Measurements from ENCODE around the gene CEP83.

Gene CEP83

DNA sequence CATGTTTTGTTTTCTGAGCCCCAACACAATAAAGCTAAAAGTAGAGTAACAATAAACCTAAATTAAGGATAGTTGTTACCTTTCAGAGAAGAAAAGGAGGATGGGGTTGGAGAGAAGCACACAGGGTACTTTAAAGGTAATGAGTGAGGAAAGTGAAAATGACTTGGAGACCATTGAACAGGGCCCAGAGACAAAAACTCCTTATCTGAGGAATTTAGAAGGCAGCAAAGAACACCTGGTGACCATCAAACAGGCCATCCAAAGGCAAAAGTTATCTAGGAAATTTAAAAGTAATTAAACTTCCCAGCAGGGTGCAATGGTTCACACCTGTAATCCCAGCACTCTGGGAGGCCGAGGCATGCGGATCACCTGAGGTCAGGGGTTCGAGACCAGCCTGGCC, 39.0 kb upstream of the CEP83 start:
- no peak overlapping the region for H3K4me3 ChIP-seq (replicated peaks; ENCODE audit: low read depth, low read length)
- TF ChIP-seq, protein P1, sequence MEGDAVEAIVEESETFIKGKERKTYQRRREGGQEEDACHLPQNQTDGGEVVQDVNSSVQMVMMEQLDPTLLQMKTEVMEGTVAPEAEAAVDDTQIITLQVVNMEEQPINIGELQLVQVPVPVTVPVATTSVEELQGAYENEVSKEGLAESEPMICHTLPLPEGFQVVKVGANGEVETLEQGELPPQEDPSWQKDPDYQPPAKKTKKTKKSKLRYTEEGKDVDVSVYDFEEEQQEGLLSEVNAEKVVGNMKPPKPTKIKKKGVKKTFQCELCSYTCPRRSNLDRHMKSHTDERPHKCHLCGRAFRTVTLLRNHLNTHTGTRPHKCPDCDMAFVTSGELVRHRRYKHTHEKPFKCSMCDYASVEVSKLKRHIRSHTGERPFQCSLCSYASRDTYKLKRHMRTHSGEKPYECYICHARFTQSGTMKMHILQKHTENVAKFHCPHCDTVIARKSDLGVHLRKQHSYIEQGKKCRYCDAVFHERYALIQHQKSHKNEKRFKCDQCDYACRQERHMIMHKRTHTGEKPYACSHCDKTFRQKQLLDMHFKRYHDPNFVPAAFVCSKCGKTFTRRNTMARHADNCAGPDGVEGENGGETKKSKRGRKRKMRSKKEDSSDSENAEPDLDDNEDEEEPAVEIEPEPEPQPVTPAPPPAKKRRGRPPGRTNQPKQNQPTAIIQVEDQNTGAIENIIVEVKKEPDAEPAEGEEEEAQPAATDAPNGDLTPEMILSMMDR (IDR thresholded peaks at IDR 0.05; ENCODE audit: low read length, missing control alignments), result no peak

GRCh38 chr12:94498073-94498472, 38.4 kb upstream of the CEP83 start:
- DNase-seq (ENCODE audit: low read depth), result no peak
- TF ChIP-seq, protein P1 (IDR thresholded peaks at IDR 0.05; ENCODE audit: low read length, missing control alignments), result no peak
- no peak overlapping the region for H3K4me3 ChIP-seq (replicated peaks; ENCODE audit: low read depth, low read length)

More for the DNA sequence above, 39.0 kb upstream of the CEP83 start:
- DNase-seq (ENCODE audit: low read depth), result no peak

DNA sequence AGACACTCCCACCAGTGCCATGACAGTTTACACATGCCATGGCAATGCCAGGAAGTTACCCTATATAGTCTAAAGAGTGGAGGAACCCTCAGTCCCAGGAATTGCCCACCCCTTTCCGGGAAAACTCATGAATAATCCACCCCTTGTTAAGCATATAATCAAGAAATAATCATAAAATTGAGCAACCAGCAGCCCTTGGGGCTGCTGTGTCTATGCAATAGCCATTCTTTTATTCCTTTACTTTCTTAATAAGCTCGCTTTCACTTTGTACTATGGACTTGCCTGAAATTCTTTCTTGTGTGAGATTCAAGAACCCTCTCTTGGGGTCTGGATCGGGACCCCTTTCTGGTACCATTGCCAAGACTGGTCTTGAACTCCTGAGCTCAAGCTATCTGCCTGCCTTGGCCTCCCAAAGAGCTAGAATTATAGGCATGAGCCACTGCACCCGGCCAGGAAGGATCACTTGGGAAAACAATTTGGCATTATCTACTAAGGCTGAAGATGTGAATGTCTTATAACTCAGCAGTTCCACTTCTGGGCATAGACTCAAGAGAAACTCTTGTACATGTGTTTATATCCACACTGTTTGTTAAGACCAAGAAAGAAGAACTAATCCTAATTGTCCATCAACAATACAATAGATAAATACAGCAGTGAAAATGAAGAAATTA, 35.9 kb upstream of the CEP83 start:
- no peak for DNase-seq (ENCODE audit: low read depth)
- TF ChIP-seq, protein P1 (IDR thresholded peaks at IDR 0.05; ENCODE audit: low read length, missing control alignments), result no peak
- no peak overlapping the region for H3K4me3 ChIP-seq (replicated peaks; ENCODE audit: low read depth, low read length)

GRCh38 chr12:94491489-94491888, 31.8 kb upstream of the CEP83 start:
- no peak for DNase-seq (ENCODE audit: low read depth)
- TF ChIP-seq, protein P1 (IDR thresholded peaks at IDR 0.05; ENCODE audit: low read length, missing control alignments), result no peak
- no peak overlapping the region for H3K4me3 ChIP-seq (replicated peaks; ENCODE audit: low read depth, low read length)

DNA sequence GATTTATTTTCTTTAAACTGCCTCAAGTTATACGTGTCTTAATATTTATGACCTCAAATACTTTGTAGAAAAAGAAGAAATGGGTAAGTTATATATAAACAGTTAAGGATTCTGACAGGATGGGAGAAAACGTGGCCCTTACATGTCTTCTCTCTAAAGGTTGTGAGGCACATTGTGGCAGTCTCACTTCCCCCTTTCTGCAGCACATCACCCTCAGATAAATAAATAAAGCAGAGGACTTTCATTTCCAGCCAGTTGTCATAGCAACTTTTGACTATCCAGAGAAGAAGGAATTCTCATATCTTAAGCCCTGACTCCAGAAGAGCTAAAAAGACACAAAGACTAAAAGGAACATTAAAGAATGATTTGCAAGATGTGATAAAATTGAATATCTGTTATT, 28.8 kb upstream of the CEP83 start:
- no peak for DNase-seq (ENCODE audit: low read depth)

GRCh38 chr12:94481734-94482133, 22.1 kb upstream of the CEP83 start:
- TF ChIP-seq, protein P1 (IDR thresholded peaks at IDR 0.05; ENCODE audit: low read length, missing control alignments), result no peak
- no peak for DNase-seq (ENCODE audit: low read depth)
- no peak overlapping the region for H3K4me3 ChIP-seq (replicated peaks; ENCODE audit: low read depth, low read length)

More for the DNA sequence above, 28.8 kb upstream of the CEP83 start:
- no peak overlapping the region for H3K4me3 ChIP-seq (replicated peaks; ENCODE audit: low read depth, low read length)
- TF ChIP-seq, protein P1 (IDR thresholded peaks at IDR 0.05; ENCODE audit: low read length, missing control alignments), result no peak

- TF ChIP-seq, protein P1 (IDR thresholded peaks at IDR 0.05; ENCODE audit: low read length, missing control alignments), result no peak
- DNase-seq (ENCODE audit: low read depth), result no peak
- no peak overlapping the region for H3K4me3 ChIP-seq (replicated peaks; ENCODE audit: low read depth, low read length)
Measured at GRCh38 chr12:94469522-94469921, 9.9 kb upstream of the CEP83 start.
